GM10847 (cell line): Measurements from ENCODE around the gene PKD2.

Experiments used
- POLR2A ChIP-seq: IDR thresholded peaks from 2 replicates; pipeline ENCODE4 v1.6.1; 2011; ENCODE audit not compliant: insufficient read length; ENCODE audit errors: extremely low read depth

PKD2 gene

DNA sequence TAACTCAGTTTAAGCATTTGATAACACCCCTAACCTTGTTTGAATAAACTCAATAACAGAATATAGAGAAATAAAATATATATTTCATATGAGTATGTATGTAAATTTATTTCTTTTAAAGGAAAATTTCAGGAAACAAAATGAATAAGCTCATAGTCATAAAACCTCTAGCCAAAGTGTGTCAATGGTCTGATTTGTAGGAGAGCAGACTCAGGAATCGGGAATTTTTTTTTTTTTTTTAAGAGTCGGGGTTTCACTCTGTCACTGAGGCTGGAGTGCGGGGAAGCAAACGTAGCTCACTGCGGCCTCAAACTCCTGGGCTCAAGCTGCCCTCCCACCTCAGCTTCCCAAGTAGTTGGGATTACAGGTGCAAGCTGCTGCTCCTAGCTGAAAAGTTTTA lies 2.4 kb downstream of the PKD2 start:
- no peak for TF ChIP-seq POLR2A

DNA sequence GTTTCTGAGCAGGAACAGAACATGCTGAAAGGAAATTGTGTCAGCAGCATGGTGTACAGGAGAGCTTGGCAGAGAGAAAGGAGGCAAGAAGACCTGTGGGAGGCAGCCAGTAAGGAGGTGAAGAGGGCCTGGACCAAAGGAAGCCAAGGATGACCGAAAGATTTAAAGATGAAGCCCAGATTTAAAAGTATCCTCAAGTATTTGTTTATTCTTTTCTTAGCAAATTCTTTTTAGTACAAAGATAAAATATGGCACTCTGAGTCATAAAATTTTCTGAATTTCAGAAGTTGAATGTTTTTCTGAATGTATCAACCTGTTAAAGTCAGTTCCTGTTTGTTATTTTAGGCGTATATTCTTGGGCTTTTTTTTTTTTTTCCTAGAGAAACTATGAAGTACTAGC lies 3.5 kb downstream of the PKD2 start:
- no peak for TF ChIP-seq POLR2A

DNA sequence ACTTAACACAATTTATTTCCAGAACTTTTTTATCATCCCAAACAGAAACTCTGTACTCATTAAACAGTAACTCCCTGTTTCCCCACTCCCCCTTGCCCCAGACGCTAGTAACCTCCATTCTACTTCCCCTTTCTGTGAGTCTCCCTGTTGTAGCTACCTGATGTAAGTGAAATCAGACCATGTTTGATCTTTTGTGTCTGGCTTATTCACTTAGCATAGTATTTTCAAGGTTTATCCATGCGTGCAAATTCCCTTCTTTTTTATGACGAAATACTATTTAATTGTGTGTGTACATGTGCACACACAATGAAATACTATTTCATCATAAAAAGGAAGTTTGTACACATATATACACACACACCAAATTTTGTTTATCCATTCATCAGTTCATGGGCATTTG lies 5.2 kb downstream of the PKD2 start:
- TF ChIP-seq POLR2A, result no peak

DNA sequence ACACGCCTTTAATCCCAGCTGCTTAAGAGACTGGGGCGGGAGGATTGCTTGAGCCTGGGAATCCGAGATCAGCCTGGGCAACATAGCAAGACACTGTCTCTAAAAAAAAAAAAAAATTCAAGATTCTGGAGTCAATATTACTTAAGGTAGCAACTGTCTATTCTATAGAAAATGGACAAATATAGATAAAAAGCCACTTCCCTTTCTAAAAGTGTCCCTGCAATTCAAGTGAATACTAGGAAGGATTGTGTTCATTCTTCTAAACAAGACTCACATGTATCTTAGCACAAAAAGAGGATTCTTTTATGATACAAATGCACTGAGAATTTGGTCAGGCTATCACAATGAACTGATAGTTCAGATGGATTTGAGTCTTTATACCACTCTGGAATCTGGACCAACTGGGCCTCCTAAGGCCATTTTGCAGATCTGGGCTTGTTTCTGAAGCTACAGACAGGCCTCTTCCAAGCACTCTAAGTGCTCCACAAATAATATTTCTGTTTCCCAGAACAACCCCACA lies 7.0 kb downstream of the PKD2 start:
- no peak for TF ChIP-seq POLR2A

DNA sequence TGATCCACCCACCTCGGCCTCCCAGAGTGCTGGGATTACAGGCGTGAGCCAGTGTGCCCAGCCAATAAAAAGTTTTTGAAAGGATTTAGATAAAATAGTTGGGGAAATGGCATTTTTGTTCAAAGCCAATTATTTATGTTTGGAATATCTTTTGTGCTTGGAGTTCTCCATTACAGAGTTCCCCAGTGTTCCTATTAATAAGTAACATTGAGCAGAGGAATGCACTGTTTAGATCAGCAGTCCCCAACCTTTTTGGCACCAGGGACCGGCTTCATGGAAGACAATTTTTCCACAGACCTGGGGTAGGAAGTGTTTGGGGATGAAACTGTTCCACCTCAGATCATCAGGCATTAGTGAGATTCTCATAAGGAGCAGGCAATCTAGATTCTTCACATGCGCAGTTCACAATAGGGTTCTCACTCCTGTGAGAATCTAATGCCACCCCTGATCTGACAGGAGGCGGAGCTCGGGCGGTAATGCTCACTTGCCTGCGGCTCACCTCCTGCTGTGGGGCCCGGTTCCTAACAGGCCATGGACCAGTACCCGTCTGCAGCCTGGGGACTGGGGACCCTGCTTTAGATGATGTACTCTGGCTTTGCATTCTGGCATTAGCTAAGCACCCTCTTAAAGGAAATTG lies 8.3 kb downstream of the PKD2 start:
- no peak for TF ChIP-seq POLR2A

DNA sequence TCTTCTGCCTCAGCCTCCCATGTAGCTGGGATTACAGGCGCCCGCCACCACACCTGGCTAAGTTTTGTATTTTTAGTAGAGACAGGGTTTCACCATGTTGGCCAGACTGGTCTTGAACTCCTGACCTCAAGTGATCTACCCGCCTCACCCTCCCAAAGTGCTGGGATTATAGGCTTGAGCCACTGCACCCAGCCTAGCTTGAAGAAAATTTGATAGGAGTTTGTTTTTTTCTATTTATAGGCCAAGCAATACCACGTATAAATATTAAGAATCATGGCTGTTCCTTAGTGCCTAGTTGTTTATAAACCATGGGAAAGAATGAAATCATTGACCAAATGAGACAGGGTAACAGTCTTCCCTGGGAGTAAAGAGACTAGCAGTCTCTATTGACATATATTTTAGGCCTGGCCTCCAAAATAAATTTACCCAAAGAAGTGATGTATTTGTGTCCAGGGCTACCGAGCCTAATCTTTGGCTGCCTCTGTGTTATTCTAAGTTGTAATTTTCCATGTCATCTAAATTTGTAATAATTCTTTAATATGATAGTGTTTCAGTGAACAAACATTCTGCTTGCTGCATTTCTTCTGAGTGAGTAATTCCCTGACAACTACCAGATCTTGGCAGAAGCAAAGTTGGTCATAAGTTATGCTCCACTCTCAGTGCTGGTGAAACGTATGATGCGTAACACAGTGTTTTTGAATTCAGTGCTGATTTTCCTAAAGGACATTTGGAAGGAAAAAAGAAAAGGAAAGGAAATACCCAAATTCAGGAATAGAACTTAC lies 10.3 kb downstream of the PKD2 start:
- TF ChIP-seq POLR2A, result no peak

DNA sequence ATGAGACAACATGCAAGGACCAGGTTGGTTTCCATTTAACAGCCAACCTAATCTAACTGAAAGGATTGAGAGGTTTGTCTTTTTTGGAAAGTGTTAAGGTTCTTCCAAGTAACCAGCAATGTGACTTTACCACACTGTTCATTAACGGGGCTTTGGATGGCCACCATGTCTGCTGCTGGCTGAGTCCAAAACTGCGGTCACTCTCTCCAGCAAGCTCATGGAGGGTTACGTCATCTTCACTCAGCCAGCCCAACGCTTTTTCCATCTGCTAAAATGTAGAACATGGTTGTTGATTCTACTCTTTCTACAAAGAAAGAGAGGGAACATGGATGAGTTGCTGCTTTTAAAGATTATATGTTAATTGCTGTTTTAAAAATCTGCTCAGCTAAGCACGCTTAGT lies 11.0 kb downstream of the PKD2 start:
- TF ChIP-seq POLR2A, result no peak

DNA sequence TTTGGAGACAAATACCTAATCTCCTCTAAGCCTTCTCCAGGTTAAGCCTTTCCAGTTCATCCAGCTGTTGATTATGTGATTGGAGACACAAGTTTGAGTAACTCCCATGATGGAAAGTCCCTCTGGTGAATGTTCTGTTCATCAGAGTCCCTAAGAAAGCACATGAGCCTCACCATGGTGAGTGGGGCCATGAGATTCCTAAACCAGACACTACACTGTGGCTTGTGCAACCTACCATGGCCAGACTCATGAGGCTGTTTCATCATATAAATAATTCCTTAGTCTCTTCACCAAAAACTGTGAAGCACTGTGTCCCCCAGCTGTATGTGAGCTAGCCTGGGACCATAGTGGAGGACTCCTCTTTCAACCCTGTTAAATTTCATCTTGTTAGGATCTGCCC lies 14.4 kb downstream of the PKD2 start:
- no peak for TF ChIP-seq POLR2A

DNA sequence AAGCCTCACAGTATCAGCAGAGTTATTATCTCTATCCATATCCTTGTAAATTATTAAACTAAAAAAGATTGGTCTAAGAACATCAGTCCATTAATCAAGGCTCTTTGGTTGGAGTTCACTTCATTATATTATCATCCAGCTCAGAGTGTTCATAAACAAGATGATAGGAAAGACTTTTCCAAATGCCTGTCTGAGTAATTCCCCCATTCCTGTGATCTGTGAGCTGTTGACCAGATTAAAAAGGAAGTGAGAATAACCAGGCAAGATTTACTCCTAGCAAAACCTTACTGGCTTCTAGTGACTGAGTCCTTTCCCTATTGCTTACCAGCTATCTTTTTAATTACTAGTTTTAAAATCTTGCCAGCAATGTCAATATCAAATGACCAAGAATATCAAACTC lies 14.9 kb downstream of the PKD2 start:
- TF ChIP-seq POLR2A, result no peak

DNA sequence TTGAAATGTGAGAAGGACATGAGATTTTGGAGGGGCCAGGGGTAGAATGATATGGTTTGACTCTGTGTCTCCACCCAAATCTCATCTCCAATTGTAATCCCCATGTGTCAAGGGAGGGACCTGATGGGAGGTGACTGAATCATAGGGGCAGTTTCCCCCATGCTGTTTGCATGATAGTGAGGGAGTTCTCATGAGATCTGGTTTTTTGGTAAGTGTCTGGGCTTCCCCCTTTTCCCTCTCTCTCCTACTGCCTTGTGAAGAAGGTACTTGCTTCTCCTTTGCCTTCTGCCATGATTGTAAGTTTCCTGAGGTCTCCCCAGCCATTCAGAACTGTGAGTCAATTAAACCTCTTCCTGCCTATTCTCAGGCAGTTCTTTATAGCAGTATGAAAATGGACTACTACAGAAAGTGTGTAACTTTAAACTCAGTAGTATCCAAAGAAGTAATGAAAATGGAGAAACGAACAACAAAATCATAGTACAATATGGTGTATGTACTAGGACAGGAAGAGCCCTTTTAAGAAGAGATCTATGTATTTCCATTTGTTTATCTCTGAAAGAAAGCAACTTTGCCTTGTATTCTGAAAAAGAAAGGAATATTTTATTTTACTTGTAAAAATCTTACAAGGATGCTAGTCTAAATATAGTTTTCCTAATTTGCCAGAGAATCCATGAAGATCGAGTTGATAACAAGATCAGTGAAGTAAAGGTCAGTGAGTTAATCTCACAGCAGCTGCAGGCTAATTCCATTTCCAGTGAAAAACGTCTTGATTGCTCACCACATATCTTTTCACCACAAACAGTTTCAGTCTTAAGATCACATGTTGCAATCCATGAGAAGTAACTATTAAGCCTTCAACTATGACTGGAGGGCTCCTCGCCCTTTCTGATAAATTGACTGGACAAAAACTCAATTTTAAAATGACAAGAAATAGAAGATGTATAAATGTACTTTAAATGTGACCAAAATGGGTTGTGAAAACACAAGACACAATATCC lies 20.5 kb downstream of the PKD2 start:
- TF ChIP-seq POLR2A, result no peak

DNA sequence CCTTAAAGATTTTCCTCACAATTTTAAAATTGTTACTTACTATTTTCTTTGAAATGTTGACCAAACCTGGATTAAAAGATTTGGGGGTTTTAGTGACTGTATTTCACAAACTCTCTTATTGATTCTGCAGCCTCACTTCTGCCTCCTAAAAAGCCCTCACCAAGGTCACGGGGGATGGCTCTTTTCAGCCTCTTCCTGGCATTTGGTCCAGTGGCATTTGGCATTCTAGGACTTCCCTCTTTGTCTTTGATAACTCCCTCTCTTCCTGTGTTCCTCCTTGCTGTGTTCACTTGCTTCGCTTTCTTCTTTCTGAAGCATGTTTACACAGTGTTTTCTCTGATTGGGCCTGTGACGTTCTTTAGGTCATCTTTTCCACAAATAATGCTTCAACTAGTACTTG lies 21.5 kb downstream of the PKD2 start:
- no peak for TF ChIP-seq POLR2A

DNA sequence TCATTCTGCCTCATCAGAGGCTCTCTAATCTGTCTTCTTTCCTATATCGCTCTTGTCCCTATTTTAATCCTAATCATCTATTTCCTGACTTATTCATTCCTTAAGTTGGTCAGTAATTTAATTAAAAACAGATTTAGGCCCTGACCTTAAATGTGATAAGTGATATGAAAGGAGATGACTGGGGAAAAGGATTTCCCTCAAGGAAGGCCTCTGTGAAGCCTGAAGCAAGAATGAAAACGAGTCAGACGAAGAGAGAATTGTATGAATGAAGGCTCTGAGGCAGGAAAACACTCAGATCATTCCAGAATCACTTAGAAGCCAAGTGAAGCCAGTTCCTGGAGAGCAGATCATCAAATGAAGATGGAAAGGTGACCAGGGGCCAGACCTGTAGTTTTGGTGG lies 22.1 kb downstream of the PKD2 start:
- TF ChIP-seq POLR2A, result no peak

DNA sequence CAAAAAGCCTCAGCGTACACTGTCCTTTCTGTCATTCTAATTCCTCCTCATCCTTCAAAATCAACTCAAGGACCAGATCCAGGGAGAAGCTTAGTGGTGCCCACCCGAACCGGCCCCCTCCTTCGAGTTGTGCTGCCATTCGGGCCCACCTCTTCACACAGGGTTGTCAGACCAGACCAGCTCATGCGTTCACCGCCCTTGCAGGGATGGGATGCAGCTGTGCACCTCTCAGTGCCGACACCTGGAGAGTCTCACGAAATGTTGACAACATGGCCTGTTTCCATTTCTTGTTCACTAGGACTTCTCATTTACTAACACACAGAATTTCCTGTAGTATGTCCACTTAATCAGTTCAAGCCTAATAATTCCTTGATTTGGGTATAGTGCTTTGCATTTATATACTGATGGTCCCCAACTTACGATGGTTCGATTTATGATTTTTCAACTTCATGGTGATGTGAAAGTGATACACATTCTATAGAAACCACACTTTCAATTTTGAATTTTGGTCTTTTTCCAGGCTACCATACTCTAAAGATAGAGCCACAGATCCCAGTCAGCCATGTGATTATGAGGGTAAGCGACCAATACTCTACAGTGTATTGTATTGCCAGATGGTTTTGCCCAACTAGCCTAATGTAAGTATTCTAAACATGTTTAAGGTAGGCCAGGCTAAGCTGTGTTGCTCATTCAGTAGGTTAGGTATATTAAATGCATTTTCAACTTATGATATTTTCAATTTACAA lies 23.3 kb downstream of the PKD2 start:
- TF ChIP-seq POLR2A, result no peak

DNA sequence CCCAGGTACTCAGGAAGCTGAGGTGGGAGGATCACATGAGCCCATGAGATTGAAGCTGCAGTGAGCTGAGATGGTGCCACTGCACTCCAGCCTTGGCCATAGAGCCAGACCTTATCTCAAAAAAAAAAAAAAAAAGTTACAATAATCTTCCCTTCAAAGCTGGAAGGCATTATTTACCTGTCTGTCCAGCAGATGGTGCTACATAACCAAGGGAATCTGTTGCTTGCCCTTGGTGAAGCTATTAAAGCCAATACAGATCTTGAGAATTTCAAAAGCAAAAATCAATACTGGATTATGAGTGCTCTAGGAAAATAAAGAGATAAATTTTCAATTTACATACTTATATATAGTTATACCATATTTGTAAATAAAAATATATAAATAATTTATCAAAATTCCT lies 25.9 kb downstream of the PKD2 start:
- no peak for TF ChIP-seq POLR2A

DNA sequence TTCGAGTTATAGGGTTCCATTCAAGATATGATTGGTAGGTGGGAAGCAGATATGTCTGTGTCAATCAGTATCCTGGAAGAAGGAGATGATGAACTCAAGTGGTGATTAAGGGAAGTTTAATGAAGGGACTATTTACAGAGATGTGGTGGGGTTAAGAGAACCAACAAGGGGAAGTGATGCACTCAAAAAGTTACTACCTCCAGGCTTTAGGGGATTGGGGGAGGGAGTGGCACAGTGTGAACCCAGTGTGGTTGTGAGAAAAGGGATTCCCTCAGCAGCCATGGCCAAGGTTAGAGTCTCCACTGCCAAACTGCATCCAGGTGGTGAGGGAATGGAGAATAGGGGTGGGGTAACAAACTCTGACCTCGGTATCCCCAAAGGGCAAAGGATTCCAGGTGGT lies 27.9 kb downstream of the PKD2 start:
- no peak for TF ChIP-seq POLR2A

DNA sequence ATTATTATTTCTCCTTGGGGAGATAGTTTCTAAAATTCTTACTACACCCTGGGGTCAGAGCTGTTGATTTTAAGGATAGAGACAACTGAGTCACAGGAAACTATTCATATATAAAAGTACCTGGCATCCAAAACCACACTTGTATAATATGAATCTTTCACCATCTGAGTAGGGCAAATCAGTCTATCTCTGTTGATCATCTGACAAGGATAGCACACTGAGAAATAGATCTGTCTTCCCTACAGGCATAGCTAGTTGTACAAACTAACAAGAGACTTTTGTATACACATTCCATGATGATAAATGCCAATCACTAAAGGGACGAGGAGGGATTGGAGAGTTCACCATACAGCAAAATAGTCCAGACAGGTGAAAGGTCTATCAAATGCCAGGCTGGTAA lies 30.0 kb downstream of the PKD2 start:
- no peak for TF ChIP-seq POLR2A
